H1 (cell line): Measurements from ENCODE around the gene FAAP100. TPM values are rescaled to one million over a fixed set of nuclear protein-coding genes. Genes with fewer than 3 reads are reported as not detected.

Source experiments
- CTCF ChIA-PET: fragments of 300-600 bp; sonication (Branson Sonifier 250); formaldehyde crosslinking; loops from one replicate; lab custom pipeline; 2021; ENCODE audit not compliant: partially characterized antibody; lab: Charles Lee
- POLR2A ChIA-PET: fragments of 300-600 bp; sonication (Branson Sonifier 250); formaldehyde crosslinking; loops from one replicate; lab custom pipeline; 2021; ENCODE audit warnings: inconsistent platforms; ENCODE audit not compliant: partially characterized antibody; lab: Charles Lee
- DNase-seq, 2 experiments: peaks; one replicate each; pipeline versions ENCODE4 v3.0.0 to v3.0.0-alpha.2; 2010 to 2022; ENCODE audit warnings: low spot score in 2 of 2, low read depth in 1 of 2, mixed read lengths in 1 of 2
- FAIRE-seq: peaks from 2 replicates; lab custom pipeline; 2011; peaks lifted over from hg19 to GRCh38; lab: Jason Lieb, UNC
- H2AFZ ChIP-seq: 2 replicates; pipeline ENCODE4 v1.8.1; 2012; ENCODE audit warnings: low read length, inconsistent platforms
- H2AK5ac ChIP-seq: 2 replicates; pipeline ENCODE4 v1.6.1; 2013; ENCODE audit warnings: low read depth, low read length
- H2BK120ac ChIP-seq: replicated peaks from 2 replicates; pipeline ENCODE3; 2013; ENCODE audit warnings: low read depth, low read length, inconsistent platforms
- H2BK12ac ChIP-seq: 2 replicates; pipeline ENCODE4 v1.6.1; 2013; ENCODE audit warnings: low read depth, low read length
- H2BK15ac ChIP-seq: 2 replicates; pipeline ENCODE4 v1.6.1; 2013; ENCODE audit warnings: low read length
- H2BK20ac ChIP-seq: 2 replicates; pipeline ENCODE4 v1.6.1; 2013; ENCODE audit warnings: low read length
- H2BK5ac ChIP-seq: 2 replicates; pipeline ENCODE4 v1.6.1; 2013; ENCODE audit warnings: low read depth, low read length
- H3K14ac ChIP-seq: 2 replicates; pipeline ENCODE4 v1.6.1; 2013; ENCODE audit warnings: inconsistent platforms; ENCODE audit not compliant: insufficient read length
- H3K18ac ChIP-seq: 2 replicates; pipeline ENCODE4 v1.6.1; 2013; ENCODE audit warnings: low read length; ENCODE audit errors: extremely low read depth
- H3K23ac ChIP-seq: 2 replicates; pipeline ENCODE4 v1.6.1; 2013; ENCODE audit warnings: inconsistent platforms; ENCODE audit not compliant: insufficient read length
- H3K23me2 ChIP-seq: 2 replicates; pipeline ENCODE4 v1.6.1; 2013; ENCODE audit warnings: low read depth, low read length
- H3K27ac ChIP-seq: 2 replicates; pipeline ENCODE4 v1.6.1; 2011; ENCODE audit warnings: low read depth, low read length, inconsistent platforms
- H3K27me3 ChIP-seq, 4 experiments: replicated peaks in 1 of 4; 1 replicate in 1 of 4; 2 replicates in 3 of 4; pipeline versions ENCODE4 v1.6.1 to v1.8.1; 2011 to 2013; ENCODE audit warnings: low read length in 3 of 4, mild to moderate bottlenecking in 3 of 4, inconsistent platforms in 2 of 4, mixed read lengths in 2 of 4, moderate library complexity in 1 of 4; ENCODE audit not compliant: control insufficient read depth in 3 of 4, insufficient read depth in 3 of 4; ENCODE audit errors: extremely low read depth in 1 of 4
- H3K36me3 ChIP-seq, 4 experiments: 2 replicates each; pipeline versions ENCODE4 v1.6.1 to v1.8.1; 2011 to 2013; ENCODE audit warnings: mild to moderate bottlenecking in 4 of 4, low read length in 3 of 4, moderate library complexity in 2 of 4, control low read depth in 1 of 4, inconsistent platforms in 1 of 4; ENCODE audit not compliant: insufficient read depth in 4 of 4, control insufficient read depth in 2 of 4
- H3K4ac ChIP-seq: replicated peaks from 2 replicates; pipeline ENCODE3; 2013; ENCODE audit warnings: low read length, low read depth, mixed read lengths, inconsistent platforms; ENCODE audit not compliant: insufficient read length
- H3K4me1 ChIP-seq, 4 experiments: replicated peaks in 1 of 4; 1 replicate in 1 of 4; 2 replicates in 3 of 4; pipeline versions ENCODE4 v1.6.1 to v1.8.1; 2011 to 2013; ENCODE audit warnings: low read length in 3 of 4, inconsistent platforms in 2 of 4, mixed read lengths in 1 of 4; ENCODE audit not compliant: insufficient read depth in 4 of 4, control insufficient read depth in 3 of 4
- H3K4me2 ChIP-seq, 2 experiments: 2 replicates each; pipeline versions ENCODE4 v1.6.1 to v1.8.1; 2011 to 2013; ENCODE audit warnings: low read depth in 2 of 2, low read length in 2 of 2, control low read depth in 1 of 2, inconsistent platforms in 1 of 2, mild to moderate bottlenecking in 1 of 2; ENCODE audit not compliant: insufficient read depth in 1 of 2
- H3K4me3 ChIP-seq, 4 experiments: fragments of 200-600, 300-600 bp in 1 of 4; sonication (generic), shearing (Covaris generic), sonication (Bioruptor Twin) in 1 of 4; 2 replicates each; pipeline versions ENCODE4 v1.5.1 to v1.8.1; 2011 to 2016; ENCODE audit warnings: low read length in 4 of 4, low read depth in 3 of 4, control low read depth in 2 of 4, inconsistent platforms in 2 of 4, mild to moderate bottlenecking in 2 of 4, mixed read lengths in 1 of 4, moderate library complexity in 1 of 4; ENCODE audit not compliant: insufficient read depth in 2 of 4; ENCODE audit errors: extremely low read depth in 1 of 4
- H3K56ac ChIP-seq: replicated peaks from 2 replicates; pipeline ENCODE3; 2013; ENCODE audit warnings: low read depth, mild to moderate bottlenecking, mixed read lengths, low read length, inconsistent platforms; ENCODE audit not compliant: insufficient read length
- H3K79me1 ChIP-seq: 2 replicates; pipeline ENCODE4 v1.6.1; 2013; ENCODE audit warnings: low read depth, low read length, control low read depth
- H3K79me2 ChIP-seq, 2 experiments: 2 replicates each; pipeline versions ENCODE4 v1.6.1 to v1.8.1; 2012 to 2013; ENCODE audit warnings: low read length in 2 of 2, mild to moderate bottlenecking in 2 of 2, inconsistent platforms in 1 of 2; ENCODE audit not compliant: insufficient read depth in 2 of 2, control insufficient read depth in 1 of 2
- H3K9ac ChIP-seq, 4 experiments: replicated peaks in 1 of 4; 1 replicate in 1 of 4; 2 replicates in 3 of 4; pipeline versions ENCODE4 v1.6.1 to v1.8.1; 2011 to 2013; ENCODE audit warnings: low read depth in 3 of 4, low read length in 3 of 4, control low read depth in 2 of 4, mild to moderate bottlenecking in 2 of 4, moderate library complexity in 2 of 4, inconsistent platforms in 1 of 4; ENCODE audit errors: extremely low read depth in 1 of 4
- H3K9me3 ChIP-seq, 2 experiments: 2 replicates each; pipeline versions ENCODE4 v1.6.1 to v1.8.1; 2012 to 2013; ENCODE audit warnings: mild to moderate bottlenecking in 2 of 2, moderate library complexity in 2 of 2, control low read depth in 1 of 2, inconsistent platforms in 1 of 2, low read depth in 1 of 2, low read length in 1 of 2, mixed read lengths in 1 of 2; ENCODE audit not compliant: insufficient read depth in 2 of 2
- H4K20me1 ChIP-seq, 2 experiments: replicated peaks in 1 of 2; 2 replicates each; pipeline versions ENCODE3 to v1.8.1; 2011 to 2013; ENCODE audit warnings: inconsistent platforms in 2 of 2, low read length in 2 of 2, mild to moderate bottlenecking in 1 of 2; ENCODE audit not compliant: insufficient read depth in 2 of 2, control insufficient read depth in 1 of 2
- H4K5ac ChIP-seq: 2 replicates; pipeline ENCODE4 v1.6.1; 2013; ENCODE audit warnings: low read length, low read depth, mixed read lengths, inconsistent platforms; ENCODE audit not compliant: insufficient read length
- H4K8ac ChIP-seq: 2 replicates; pipeline ENCODE4 v1.8.0; 2013; ENCODE audit warnings: mild to moderate bottlenecking, moderate library complexity, low read length, inconsistent platforms; ENCODE audit not compliant: insufficient read depth; ENCODE audit errors: extremely low read depth
- H4K91ac ChIP-seq: replicated peaks from 2 replicates; pipeline ENCODE3; 2013; ENCODE audit warnings: low read length, mixed read lengths, inconsistent platforms; ENCODE audit not compliant: insufficient read length
- BRCA1 ChIP-seq: IDR thresholded peaks from 2 replicates; pipeline ENCODE4 v1.6.1; 2012; ENCODE audit warnings: low read depth, low read length, improper control_type of control experiment
- SAP30 ChIP-seq: fragments of 300-600 bp; sonication (generic); IDR thresholded peaks from 2 replicates; pipeline ENCODE4 v1.7.1; 2012; ENCODE audit warnings: low read length, moderate library complexity, mild to moderate bottlenecking, inconsistent platforms; ENCODE audit not compliant: insufficient read depth, insufficient replicate concordance
- TAF7 ChIP-seq: optimal IDR thresholded peaks from 2 replicates; pipeline ENCODE3; 2011; ENCODE audit warnings: low read depth, mild to moderate bottlenecking, inconsistent platforms, low read length, moderate library complexity, borderline replicate concordance
- WGBS, 2 experiments: shearing (Covaris generic) in 1 of 2; methylation state at CpG; one replicate each; pipeline versions ENCODE4 v1.1.6 to v1.1.7; 2013 to 2015; ENCODE audit warnings: low lambda C conversion rate in 2 of 2, mixed read lengths in 2 of 2, inconsistent platforms in 1 of 2, low coverage in 1 of 2, missing lambda C conversion rate in 1 of 2; ENCODE audit not compliant: insufficient replicate concordance in 2 of 2, insufficient coverage in 1 of 2, insufficient read length in 1 of 2; ENCODE audit errors: extremely low coverage in 1 of 2, missing lambda C conversion rate in 1 of 2; 5-methylcytosine and 5-hydroxymethylcytosine counted together
- polyA plus RNA-seq, 7 experiments: library from polyadenylated mRNA; depleted of rRNA in 3 of 7; stranded (reverse) in 5 of 7; unstranded in 2 of 7; fragments of >200 nt in 5 of 7; fragments of 200-250 nt in 2 of 7; gene quantifications; 1 replicate in 5 of 7; 2 replicates in 1 of 7; 4 replicates in 1 of 7; pipeline versions ENCODE4 v1.2.1 to v1.2.3, GENCODE V29; 2011 to 2013; ENCODE audit warnings: missing spikeins in 2 of 7, mixed read lengths in 2 of 7
- total RNA-seq: library from RNA; stranded (reverse); fragmentation: NEBNext Ultra II Directional; extraction: Animal tissue kit (Norgen Biotek cat#: 25700); gene quantifications from 2 replicates; pipeline ENCODE4 v1.2.1, GENCODE V29; 2021

The FAAP100 gene
- total and polyA plus RNA-seq, 2 of the 8 experiments (the other 6 are each of a cell fraction or from before 2014, with no cell fraction given) = 23.2 to 41.8 TPM

- Histone ChIP-seq H2AFZ (no peak overlapping the region), H3K23ac (no peak overlapping the region), H3K27ac (no peak overlapping the region), H3K4me2 (no peak overlapping the region), H2BK120ac (no peak overlapping the region), H3K36me3 (peaks cover 20 to 59% (median 40%) of the 10 kb centered on the region in 4 experiments), H3K56ac (no peak overlapping the region), H3K4me1 (no peaks in the 10 kb centered on the region), H3K14ac (no peak overlapping the region), H4K20me1 (peaks cover 7 to 9% of the 10 kb centered on the region in 2 experiments), H3K79me2 (no peaks in the 10 kb centered on the region), H2BK15ac (no peak overlapping the region), H3K23me2 (no peaks in the 10 kb centered on the region), H3K9me3 (no peaks in the 10 kb centered on the region), H3K18ac (no peak overlapping the region), H4K91ac (no peak overlapping the region), H3K4ac (no peak overlapping the region), H3K79me1 (no peaks in the 10 kb centered on the region; the same call in 1 of the 2 replicates), H3K4me3 (no peak overlapping the region), H4K5ac (no peak overlapping the region), H2AK5ac (no peak overlapping the region), H2BK12ac (no peak overlapping the region), H4K8ac (no peak overlapping the region), H3K9ac (no peak overlapping the region), H2BK5ac (no peak overlapping the region), H2BK20ac (no peak overlapping the region), H3K27me3 (no peaks in the 10 kb centered on the region)
- ChIA-PET POLR2A (interaction anchor here (1.0 to 3.4 kb wide), 4 partner anchors 9 to 13 kb away, joined by 3 to 11 read pairs (median 6); no protein-coding TSS in a partner anchor), CTCF (interaction anchor here (0.7 to 2.2 kb wide), 3 partner anchors 9 to 133 kb away, joined by 3 to 12 read pairs (median 3); no protein-coding TSS in a partner anchor)
- WGBS, 2 experiments = 98% methylated on average over 11 of the region's 11 CpGs; no CpG with 5 or more reads in 1 of the 2 experiments
- TF ChIP-seq TAF7 (no peak), BRCA1 (no peak), SAP30 (no peak)
- DNase-seq = no peak
- FAIRE-seq = no peak
Measured at GRCh38 chr17:81570964-81571363, 18.8 kb upstream of the FAAP100 start.
